ENCODE data around the gene RFXANK.
A peak's percentile ranks its signal among the peaks of the same experiment; 100 is the strongest.
"Not testable (repeated sequence)": the region's sequence is repeated elsewhere in the genome, so short reads cannot be mapped to it uniquely, and the experiment has no call there.

The RFXANK gene

DNA sequence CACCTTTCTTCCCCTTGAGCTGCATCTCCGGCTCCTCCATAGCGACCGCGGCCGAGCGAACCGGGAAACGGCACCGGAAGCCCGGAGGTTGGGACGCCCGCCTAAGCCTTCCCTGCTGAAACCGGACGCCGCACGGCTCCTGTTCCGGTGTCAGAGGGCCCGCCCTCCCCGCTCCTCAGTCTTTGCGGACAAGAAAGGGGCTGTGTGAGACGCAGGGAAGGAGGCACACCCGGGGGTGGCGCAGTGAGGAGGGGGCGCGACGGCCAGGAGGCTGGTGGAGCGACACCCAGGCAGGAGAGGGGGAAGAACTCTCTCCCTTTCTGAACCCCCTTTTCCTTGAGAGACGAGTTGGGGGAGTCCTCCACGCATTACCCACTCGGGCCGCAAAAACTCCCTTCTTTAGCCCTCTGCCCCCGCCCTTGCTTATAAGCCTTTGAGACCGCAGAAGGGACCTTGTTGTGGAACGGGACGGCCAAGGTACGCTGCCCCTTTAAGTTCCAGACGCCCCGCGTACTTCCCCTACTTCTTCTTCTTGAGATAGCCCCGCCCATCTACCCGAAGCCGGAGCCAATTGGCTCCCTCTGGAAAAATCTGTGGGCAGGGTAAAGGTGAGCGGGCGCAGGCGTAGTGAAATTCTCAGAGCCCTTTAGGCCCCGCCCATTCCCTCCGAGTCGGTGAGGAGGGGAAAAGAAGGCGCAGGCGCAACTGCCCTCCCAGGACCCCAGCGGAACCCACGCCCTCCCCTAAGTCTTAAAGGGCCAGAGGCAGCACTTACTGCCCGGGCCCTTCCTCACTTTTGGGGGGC, at the start of gene RFXANK, which contains the start of gene BORCS8:
Gene RFXANK, plus strand, starts transcription at position 181 of the 805 bp plus-strand sequence. CDS start 1,689 bp downstream, outside the sequence.
Gene BORCS8, minus strand, starts transcription at position 75 of the 805 bp plus-strand sequence. Its CDS starts 35 bp downstream, at position 40.
- peak; percentile 98 for DNase-seq (ENCODE audit: low read depth)

- DNase-seq (ENCODE audit: low read depth), result no peak
Observed at GRCh38 chr19:19142347-19142746, 49.7 kb upstream of the RFXANK start.

GRCh38 chr19:19145281-19145680, 46.8 kb upstream of the RFXANK start:
- DNase-seq (ENCODE audit: low read depth), result no peak

- DNase-seq (ENCODE audit: low read depth), result peak; percentile 31
Observed at GRCh38 chr19:19145684-19146608, 46.1 kb upstream of the RFXANK start.

DNA sequence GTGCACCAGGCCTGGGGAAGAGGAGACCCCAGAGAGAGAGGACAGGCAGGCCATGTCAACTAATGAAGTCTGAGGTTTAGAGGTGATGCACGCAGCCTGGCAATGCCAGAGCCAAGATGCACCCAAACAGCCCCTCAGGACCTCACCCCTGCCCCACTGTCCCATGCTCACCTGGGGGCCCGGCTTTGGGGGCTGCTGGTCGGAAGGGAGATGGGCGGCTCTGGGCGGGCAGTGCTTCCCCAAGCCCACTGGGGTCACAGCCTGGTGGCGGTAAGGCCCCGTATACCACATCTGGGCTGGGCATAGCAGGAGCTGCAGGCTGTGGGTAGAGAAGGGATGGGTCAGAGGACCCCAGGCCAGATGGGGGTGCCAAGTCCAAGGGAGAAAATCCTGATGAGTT, 45.2 kb upstream of the RFXANK start:
- DNase-seq (ENCODE audit: low read depth), result no peak

- DNase-seq (ENCODE audit: low read depth), result no peak
Observed at GRCh38 chr19:19147344-19147743, 44.7 kb upstream of the RFXANK start.

GRCh38 chr19:19148504-19148903, 43.6 kb upstream of the RFXANK start:
- DNase-seq (ENCODE audit: low read depth), result not testable (repeated sequence)

GRCh38 chr19:19149435-19149834, 42.6 kb upstream of the RFXANK start:
- DNase-seq (ENCODE audit: low read depth), result no peak

DNA sequence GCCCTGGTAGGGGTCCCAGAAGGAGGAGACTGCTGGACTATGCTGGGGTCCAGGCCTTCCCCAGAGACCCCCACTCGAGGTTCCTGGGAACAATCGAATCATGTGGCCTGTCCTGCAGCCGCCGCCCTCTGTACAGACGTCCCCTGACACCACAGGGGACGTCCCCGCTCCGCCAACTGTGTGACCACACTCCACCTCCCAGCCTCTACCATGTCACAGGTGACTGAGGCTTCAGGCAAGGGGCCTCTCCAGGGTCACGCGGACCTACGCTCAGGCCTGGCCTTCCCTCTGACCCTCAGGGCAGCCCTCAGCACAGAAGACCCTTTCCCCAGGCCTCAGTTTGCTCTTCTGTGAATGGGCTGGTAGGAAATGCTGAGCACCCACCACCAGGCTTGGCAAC, 40.6 kb upstream of the RFXANK start:
- DNase-seq (ENCODE audit: low read depth), result no peak

- DNase-seq (ENCODE audit: low read depth), result no peak
Observed at GRCh38 chr19:19152668-19153384, 39.2 kb upstream of the RFXANK start.

DNA sequence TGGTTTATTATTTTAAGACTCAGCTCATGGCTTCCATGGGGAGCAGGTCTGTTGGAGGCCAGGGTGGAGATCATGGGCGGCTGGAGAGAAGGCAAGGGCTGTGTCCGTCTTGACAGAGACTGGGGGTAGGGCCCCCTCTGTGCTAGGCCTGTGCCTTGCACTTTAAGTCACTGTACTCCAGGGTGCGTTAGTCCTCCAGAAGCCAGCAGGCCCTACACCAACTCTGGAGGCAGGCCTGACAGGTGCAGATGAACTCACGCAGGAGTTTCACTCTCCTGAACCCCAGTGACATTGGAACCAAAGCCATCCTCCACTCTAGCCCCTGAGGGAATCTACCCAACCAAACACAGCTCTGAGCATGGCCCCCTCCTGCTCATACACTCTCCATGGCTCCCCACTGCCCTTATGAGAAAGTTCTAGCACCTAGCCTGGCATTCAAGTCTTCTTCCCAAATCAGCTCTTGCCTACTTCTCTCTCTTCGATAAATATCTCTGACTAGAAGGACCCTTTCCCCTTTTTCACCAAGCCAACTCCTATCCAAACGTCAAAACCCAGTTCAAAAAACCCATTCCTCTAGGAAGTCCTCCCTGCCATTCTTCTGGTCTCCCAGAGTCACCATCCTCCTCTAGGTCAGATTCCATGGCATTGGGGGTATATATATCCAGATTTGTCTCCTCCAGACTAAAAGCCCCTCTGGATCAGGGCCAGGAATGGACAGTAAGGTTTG, 37.1 kb upstream of the RFXANK start:
- DNase-seq (ENCODE audit: low read depth), result no peak

DNA sequence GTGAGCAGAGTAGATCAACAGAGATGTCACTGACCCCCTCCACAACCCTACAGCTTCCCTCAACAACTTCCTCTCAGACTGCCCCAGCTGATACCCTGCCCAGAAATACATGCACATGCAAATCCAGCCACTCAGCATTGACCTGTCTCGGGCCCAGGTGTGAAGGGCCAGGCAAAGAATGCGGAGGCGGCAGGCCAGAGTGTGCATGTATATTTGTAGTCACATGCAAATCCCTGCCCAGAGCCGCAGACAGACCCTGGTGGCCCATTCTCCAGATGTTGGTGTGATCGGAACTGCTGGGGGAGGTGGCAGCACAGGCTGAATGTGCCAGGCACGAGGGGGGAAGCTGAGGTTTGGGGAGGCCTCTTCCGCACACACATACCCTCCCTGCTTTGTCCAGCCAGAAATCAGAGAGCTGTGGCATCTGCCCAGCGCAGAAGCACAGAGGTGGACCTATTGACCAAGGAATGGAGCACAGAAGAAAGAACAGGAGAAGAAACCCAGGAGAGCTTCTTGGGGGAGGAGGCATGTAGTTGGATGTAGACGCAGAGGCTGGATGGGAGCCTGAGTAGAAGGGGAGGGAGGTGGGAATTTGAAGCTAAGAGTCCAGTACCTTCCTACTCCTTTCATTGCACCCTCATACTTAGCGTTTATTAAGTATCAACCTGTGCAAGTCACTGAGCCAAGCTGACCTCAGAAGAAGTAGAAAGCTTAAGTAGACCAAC, 36.4 kb upstream of the RFXANK start:
- DNase-seq (ENCODE audit: low read depth), result no peak

- DNase-seq (ENCODE audit: low read depth), result no peak
Observed at GRCh38 chr19:19157808-19158207, 34.2 kb upstream of the RFXANK start.

DNA sequence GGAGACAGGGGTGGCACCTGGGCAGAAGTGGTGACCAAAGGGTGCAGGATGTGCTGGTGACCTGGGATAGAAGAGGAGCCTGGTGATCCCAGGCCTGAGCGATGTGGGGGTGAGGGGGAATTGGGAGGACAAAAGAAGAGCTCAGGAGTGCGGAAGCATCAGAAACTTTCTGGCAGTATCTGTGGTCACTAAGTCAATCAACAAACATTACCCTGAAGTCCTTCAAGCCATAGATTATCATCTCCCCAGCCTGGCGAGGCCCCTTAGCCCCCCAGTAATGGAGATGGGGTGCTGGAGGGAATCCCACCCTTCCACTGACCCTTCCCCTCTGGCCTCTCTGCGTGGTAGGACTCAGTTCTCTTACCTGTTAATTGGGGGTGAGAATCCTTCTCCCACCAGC, 32.5 kb upstream of the RFXANK start:
- no peak for DNase-seq (ENCODE audit: low read depth)

GRCh38 chr19:19160461-19161035, 31.5 kb upstream of the RFXANK start:
- DNase-seq (ENCODE audit: low read depth), result no peak

DNA sequence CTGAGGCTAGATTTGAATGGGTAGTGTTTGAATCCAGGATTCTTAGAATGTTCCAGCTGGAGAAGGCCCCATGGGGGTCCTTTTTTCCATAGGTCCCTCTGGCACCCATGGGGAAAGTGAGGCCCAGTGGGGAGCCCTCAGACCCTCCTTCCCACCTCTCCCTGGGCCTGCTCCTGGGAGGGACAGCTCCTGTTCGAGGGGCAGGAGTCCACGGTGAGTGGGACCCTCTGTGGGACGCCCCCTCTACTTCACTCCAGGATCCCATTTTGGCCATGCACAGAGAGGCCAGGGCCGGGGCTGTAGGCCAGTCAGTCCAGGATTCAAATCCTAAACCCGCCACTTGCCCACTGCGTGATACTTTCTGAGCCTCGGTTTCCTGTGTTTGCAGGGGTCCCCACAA, 29.6 kb upstream of the RFXANK start:
- no peak for DNase-seq (ENCODE audit: low read depth)

DNA sequence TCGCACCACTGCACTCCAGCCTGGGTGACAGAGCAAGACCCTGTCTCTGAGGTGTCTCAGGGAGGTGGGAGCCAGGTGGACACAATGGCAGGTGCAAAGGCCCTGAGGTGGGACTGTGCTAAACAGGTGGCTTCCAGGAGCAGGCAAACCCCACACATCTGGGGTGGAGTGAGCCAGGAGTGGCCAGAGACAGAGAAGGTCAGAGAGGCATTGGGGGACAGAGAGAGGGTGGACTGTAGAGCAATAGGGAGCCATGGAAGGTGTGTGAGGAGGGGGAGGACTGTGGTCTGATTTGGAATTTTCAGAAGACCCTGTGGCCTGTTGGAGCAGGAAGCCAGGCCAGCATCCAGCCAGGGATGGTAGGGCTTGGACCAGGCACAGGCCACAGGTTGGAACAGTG, 26.7 kb upstream of the RFXANK start:
- no peak for DNase-seq (ENCODE audit: low read depth)

DNA sequence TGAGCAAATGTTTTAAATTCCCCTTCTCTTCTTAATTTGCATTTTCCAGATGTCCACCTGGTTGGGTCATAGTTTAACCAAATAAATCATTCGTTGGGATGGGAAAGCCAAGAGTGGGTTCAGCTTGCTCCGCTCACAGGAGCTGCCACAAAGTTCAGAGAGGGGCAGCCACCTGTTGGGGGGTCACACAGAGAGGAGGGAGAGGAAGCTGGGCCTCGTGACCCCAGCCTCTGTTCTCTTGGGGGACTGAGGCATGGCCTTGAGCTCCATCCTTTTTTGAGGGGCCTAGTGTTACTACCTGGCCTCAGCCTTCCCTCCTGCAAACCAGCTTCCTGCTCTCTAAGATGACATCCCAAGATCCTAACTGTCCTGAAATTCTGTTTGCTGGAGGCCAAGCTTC, 24.4 kb upstream of the RFXANK start:
- DNase-seq (ENCODE audit: low read depth), result no peak

- no peak for DNase-seq (ENCODE audit: low read depth)
Observed at GRCh38 chr19:19169236-19170052, 22.6 kb upstream of the RFXANK start.

Data from fibroblast of the conjunctiva (primary cell).